ENCODE data around the gene CCDC112. TPM values are rescaled to one million over a fixed set of nuclear protein-coding genes. Genes with fewer than 3 reads are reported as not detected.

The CCDC112 gene
- total RNA-seq, 1 experiment from 2014 or later = 13.0 TPM

- Mint-ChIP-seq H3K4me3 (no peak overlapping the region), H3K9me3 (no peaks in the 10 kb centered on the region), H3K27ac (no peak overlapping the region), H3K27me3 (ENCODE audit: low read depth) (no peaks in the 10 kb centered on the region), H3K36me3 (ENCODE audit: insufficient read depth in 1 of 3, low read depth in 3 of 3) (no peaks in the 10 kb centered on the region), H3K4me1 (peaks cover 18 to 22% of the 10 kb centered on the region in 2 experiments)
- no peak overlapping the region for H4K8ac ChIP-seq (replicated peaks; ENCODE audit: insufficient read length, low read depth, low read length)
- no peak overlapping the region for H2AFZ ChIP-seq (ENCODE audit: low read length)
- no peak overlapping the region for H2BK20ac ChIP-seq (ENCODE audit: low read depth, low read length, poor library complexity, severe bottlenecking)
- TF ChIP-seq CTCF (conservative IDR thresholded peaks at IDR 0.05) = no peak
- no peak overlapping the region for H3K4me2 ChIP-seq (ENCODE audit: insufficient read depth, insufficient read length, low read length)
- H3T11ph ChIP-seq (ENCODE audit: low read length) = no peak overlapping the region
- no peak overlapping the region for H2BK15ac ChIP-seq (ENCODE audit: low read depth, low read length)
- H3K79me1 ChIP-seq (ENCODE audit: insufficient read depth, low read depth, low read length, poor library complexity, severe bottlenecking) = no peaks in the 10 kb centered on the region
- no peak overlapping the region for H2BK5ac ChIP-seq (ENCODE audit: insufficient read length, low read length)
- no peak for DNase-seq
- WGBS (ENCODE audit: extremely low coverage, insufficient read length, low lambda C conversion rate) = no CpG with 5 or more reads among the region's 3 CpGs
- H3K4me1 ChIP-seq (ENCODE audit: insufficient read depth, low read length) = no peaks in the 10 kb centered on the region; the same call in 1 of the 2 replicates
- H3K9ac ChIP-seq (ENCODE audit: extremely low read depth, insufficient read length, low read length) = no peak overlapping the region
- no peaks in the 10 kb centered on the region for H3K27me3 ChIP-seq (ENCODE audit: insufficient read depth, low read length)
- H3K14ac ChIP-seq (ENCODE audit: insufficient read depth, low read length) = no peak overlapping the region
- no peaks in the 10 kb centered on the region for H4K20me1 ChIP-seq (ENCODE audit: control insufficient read depth, insufficient read depth, insufficient read length)
- H2BK120ac ChIP-seq (ENCODE audit: low read depth, low read length, poor library complexity, severe bottlenecking) = no peak overlapping the region
- no peak overlapping the region for H4K5ac ChIP-seq (ENCODE audit: insufficient read length, low read depth, low read length)
- no peak overlapping the region for H3K27ac ChIP-seq (ENCODE audit: insufficient read length, low read depth, low read length)
- H3K56ac ChIP-seq (ENCODE audit: insufficient read length, low read depth, low read length) = no peak overlapping the region
- no peak overlapping the region for H3K4ac ChIP-seq (ENCODE audit: low read depth, low read length)
- H4K91ac ChIP-seq (ENCODE audit: insufficient read length, low read depth, low read length) = no peak overlapping the region
- no peaks in the 10 kb centered on the region for H3K79me2 ChIP-seq (ENCODE audit: insufficient read depth, low read length)
- no peak overlapping the region for H2AK5ac ChIP-seq (ENCODE audit: insufficient read length, low read length)
- no peaks in the 10 kb centered on the region for H3K9me3 ChIP-seq (ENCODE audit: control insufficient read depth, low read depth, low read length)
- H3K18ac ChIP-seq (ENCODE audit: insufficient read length, low read depth, low read length) = no peak overlapping the region
- H3K23ac ChIP-seq (ENCODE audit: insufficient read length, low read depth, low read length) = no peak overlapping the region
- no peak overlapping the region for H2BK12ac ChIP-seq (ENCODE audit: insufficient read length, low read depth, low read length)
- no peaks in the 10 kb centered on the region for H3K23me2 ChIP-seq (ENCODE audit: insufficient read length, low read depth, low read length, poor library complexity, severe bottlenecking)
Observed at GRCh38 chr5:115313632-115314031, 17.2 kb upstream of the CCDC112 start.

All from H9 (cell line).